WTC11 (cell line): Measurements from ENCODE around the gene TSR3.

Experiments
- CREB1 ChIP-seq: sonication (generic); formaldehyde crosslinking; IDR thresholded peaks from 2 replicates; pipeline ENCODE4 v1.8.0; 2023; ENCODE audit warnings: mild to moderate bottlenecking, missing genetic modification reagents
- TF ChIP-seq, protein P1 (sequence below): sonication (generic); formaldehyde crosslinking; IDR thresholded peaks from 2 replicates; pipeline ENCODE4 v1.8.1; 2023; ENCODE audit warnings: mild to moderate bottlenecking, missing genetic modification reagents, moderate library complexity

DNA sequence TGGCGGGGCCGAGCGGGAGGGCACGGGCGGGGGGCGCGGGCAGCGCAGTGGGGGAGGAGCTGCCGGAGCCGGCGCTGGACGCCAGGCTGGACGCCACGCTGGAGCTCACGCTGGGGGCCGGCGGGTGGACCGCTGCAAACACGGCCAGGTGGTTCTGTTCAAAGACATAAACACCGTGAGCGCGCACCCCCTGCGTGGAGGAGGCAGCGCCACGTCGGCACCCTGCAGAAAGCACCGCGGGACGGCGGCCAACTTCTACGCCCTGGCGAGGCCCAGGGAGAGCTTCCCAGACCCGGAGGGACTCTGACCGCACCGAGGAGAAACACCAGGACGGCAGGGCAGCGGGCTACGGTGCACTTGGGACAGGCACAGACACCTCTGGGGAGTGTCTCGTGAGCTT is 33.6 kb upstream of the TSR3 start:
- TF ChIP-seq, protein P1, sequence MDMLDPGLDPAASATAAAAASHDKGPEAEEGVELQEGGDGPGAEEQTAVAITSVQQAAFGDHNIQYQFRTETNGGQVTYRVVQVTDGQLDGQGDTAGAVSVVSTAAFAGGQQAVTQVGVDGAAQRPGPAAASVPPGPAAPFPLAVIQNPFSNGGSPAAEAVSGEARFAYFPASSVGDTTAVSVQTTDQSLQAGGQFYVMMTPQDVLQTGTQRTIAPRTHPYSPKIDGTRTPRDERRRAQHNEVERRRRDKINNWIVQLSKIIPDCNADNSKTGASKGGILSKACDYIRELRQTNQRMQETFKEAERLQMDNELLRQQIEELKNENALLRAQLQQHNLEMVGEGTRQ (CRISPR knock-in tag) = no peak
- TF ChIP-seq CREB1 (CRISPR knock-in tag) = no peak
